Dedifferentiated amniotic fluid mesenchymal stem cell (primary cell): ENCODE results near the gene HADHB.
"Not testable (repeated sequence)": the region's sequence is repeated elsewhere in the genome, so short reads cannot be mapped to it uniquely, and the experiment has no call there.

Experiments
- DNase-seq: peaks from one replicate; pipeline ENCODE4 v3.0.0-alpha.2; 2016; ENCODE audit errors: extremely low spot score

Gene HADHB

DNA sequence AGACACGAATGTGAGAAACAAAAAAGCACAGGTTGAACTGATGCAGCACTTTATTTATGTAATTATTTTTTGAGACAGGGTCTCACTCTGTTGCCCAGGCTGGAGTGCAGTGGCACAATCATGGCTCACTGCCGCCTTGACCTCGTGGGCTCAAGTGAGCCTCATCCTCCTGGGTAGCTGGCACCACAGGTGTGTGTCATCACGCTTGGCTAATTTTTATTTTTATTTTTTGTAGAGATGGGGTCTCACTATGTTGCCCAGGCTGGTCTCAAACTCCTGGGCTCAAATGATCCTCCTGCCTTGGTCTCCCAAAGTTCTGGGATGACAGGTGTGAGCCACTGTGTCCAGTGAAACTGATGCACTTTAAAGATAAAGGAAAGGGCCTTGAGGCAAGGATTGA is 84.3 kb downstream of the HADHB start:
- not testable (repeated sequence) for DNase-seq

DNA sequence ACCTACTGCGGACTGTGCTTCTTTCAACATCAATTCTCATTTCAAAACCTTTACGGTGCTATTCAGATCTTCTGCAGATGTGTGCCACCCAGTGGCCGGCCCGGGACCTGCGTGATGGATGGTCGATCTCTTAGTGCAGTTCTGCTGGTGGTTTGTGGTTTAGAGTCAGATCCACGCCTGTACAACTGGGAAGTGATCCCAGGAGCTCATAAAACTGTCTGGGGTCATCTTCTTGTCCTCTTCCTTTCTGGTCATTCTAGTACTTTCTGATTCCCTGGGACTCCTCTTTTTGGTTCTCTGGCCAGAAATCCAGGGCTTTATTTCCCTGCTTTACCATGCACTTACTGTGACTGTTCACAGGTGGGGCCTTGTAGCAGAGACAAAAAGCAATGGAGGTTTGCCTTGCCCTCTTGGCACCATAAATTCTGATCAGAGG is 85.4 kb downstream of the HADHB start:
- peak; percentile 81 for DNase-seq

- no peak for DNase-seq
Measured at GRCh38 chr2:26330604-26331003, 85.9 kb downstream of the HADHB start.

DNA sequence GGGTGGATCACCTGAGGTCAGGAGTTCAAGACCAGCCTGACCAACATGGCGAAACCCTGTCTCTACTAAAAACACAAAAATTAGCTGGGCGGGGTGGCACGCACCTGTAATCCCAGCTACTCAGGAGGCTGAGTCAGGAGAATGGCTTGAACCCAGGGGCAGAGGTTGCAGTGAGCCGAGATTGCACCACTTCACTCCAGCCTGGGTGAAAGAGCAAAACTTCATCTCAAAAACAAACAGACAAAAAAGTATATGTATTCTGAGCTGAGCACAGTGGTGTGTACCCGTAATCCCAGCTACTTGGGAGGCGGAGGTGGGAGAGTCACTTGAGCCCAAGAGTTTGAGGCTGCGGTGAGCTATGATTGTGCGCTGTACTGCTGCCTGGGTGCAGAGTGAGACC is 86.6 kb downstream of the HADHB start:
- DNase-seq, result not testable (repeated sequence)

DNA sequence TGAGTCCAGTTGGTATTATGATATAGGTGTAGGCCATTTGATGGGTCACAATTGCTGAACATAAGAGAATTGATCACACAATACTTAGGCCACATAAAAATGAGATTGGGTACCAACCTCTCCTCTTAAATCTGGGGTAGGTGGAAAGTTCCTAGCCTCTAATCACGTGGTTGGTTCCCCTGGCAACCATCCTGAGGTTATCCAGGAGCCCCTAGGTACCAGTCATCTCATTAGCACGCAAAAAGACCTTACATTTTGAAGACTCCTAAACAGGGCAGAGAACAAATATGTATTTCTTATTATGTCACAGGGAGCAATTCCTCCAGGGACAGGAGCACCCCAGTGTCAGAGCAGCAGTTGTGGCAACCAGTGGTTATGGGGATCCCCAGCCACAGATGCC is 88.6 kb downstream of the HADHB start:
- no peak for DNase-seq

DNA sequence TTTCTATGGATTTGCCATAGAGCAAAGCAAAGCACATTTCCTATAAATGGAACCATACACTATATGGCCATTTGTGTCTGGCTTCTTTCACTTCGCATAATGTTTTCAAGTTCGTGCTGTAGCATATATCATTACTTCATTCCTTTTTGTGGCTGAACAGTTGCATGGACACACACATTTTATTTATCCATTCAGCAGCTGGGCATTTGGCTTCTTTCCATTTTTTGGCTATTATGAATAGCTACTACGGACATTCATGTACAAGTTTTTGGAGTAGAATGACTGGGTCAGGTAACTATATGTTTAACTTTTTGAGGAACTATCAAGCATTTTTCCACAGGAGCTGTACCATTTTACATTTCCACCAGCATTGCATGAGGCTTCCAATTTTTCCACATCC is 90.5 kb downstream of the HADHB start:
- no peak for DNase-seq

DNA sequence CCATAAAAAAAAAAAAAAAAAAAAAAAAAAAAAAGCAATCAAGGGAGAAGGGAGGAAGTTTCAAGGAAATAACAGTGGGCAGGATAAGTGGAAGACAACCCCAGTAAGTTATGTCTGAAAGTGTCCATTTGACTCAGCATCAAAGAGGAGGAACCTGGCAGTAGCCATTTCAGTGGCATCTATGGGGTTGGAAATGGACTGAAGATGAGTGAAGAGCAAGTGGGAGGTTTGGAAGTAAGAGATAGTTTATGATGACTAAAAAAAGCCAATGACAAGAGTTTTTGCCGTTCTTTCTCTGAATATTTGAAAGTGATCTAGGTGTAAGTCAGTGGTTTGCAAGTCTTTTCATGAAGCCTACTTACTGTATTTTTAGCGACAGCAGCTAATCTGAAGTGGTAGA is 92.0 kb downstream of the HADHB start:
- no peak for DNase-seq

DNA sequence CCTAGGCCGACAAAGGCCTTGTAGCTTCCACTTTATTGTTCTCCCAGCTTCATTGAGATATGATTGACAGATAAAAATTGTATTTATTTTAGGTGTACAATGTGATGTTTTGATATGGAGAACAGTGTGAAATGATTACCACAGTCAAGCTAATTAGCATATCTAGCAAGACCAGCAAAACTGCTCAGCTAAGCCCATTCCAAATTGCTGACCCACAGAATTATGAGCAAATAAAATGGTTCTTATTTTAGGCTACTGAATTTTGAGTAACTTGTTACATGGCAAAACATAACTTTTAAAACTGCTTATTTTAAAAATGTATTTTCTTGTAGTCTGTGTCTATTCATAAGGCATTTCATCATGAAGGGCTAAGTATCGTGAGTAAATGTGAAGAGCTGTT is 92.6 kb downstream of the HADHB start:
- DNase-seq, result no peak
